Activated CD4-positive, alpha-beta memory T cell treated with anti-CD3 and anti-CD28 coated beads for 36 hours (primary cell): ENCODE measurements around the gene NEURL1. TPM values are rescaled to one million over a fixed set of nuclear protein-coding genes. Genes with fewer than 3 reads are reported as not detected.
"Not testable (repeated sequence)": the region's sequence is repeated elsewhere in the genome, so short reads cannot be mapped to it uniquely, and the experiment has no call there.

Experiments
- CTCF ChIA-PET: fragments of 350-600 bp; sonication (Branson Sonifier 250); formaldehyde crosslinking; loops from one replicate; lab custom pipeline; 2021; ENCODE audit warnings: antibody characterized with exemption, inconsistent platforms; lab: Charles Lee
- POLR2A ChIA-PET: fragments of 350-600 bp; sonication (Branson Sonifier 250); formaldehyde crosslinking; loops from one replicate; lab custom pipeline; 2021; ENCODE audit warnings: antibody characterized with exemption; lab: Charles Lee
- DNase-seq: peaks from one replicate; pipeline ENCODE4 v3.0.0-alpha.2; 2020
- H3K27ac Mint-ChIP-seq: one replicate; pipeline ENCODE4 v1.8.0; 2021; ENCODE audit warnings: mixed read lengths
- H3K27me3 Mint-ChIP-seq: one replicate; pipeline ENCODE4 v1.8.0; 2021; ENCODE audit warnings: mixed read lengths
- H3K36me3 Mint-ChIP-seq: one replicate; pipeline ENCODE4 v1.8.0; 2021; ENCODE audit warnings: mixed read lengths
- H3K4me1 Mint-ChIP-seq: one replicate; pipeline ENCODE4 v1.8.0; 2021; ENCODE audit warnings: low read depth, mixed read lengths
- H3K4me3 Mint-ChIP-seq: one replicate; pipeline ENCODE4 v1.8.0; 2021; ENCODE audit warnings: mild to moderate bottlenecking, mixed read lengths
- H3K9me3 Mint-ChIP-seq: one replicate; pipeline ENCODE4 v1.8.0; 2021; ENCODE audit warnings: mixed read lengths
- intact Hi-C: fragments of 100-400 bp; cut with micrococcal nuclease; formaldehyde crosslinking; loops from one replicate; pipeline ENCODE4 v1.15.1; 2023
- total RNA-seq, 2 experiments: library from RNA; stranded (reverse); gene quantifications; one replicate each; pipeline ENCODE4 v1.2.3, GENCODE V29; 2021

The NEURL1 gene
- total RNA-seq, 2 experiments from 2014 or later: 1.8 to 2.4 TPM

DNA sequence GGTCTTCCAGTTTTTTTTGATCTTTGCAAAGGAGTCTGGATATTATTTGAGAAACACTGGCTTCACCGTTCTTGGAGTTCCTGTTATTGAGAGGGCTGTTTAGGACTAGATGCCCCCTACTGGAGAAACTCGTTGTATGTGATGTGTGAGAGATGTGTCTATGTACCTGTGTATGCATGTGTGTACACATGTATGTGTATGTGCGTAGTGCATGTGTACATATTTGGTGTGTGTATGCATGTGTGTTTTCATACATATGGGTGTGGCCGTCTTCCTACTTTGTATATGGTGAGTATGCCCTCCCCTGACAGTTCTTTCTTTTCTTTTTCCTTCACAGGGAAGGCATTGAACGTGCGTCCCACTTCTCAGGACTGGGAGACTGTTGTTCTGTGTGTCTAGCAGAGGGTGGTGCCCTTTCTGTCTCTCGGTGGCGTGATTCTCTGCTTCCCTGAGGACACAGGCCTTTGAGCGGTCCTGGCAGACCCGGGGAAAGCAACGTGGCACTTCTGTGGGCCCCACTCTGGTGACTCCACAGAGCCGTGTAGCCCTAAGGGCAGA lies 11.5 kb upstream of the NEURL1 start:
- POLR2A ChIA-PET: no interaction called here
- H3K36me3 Mint-ChIP-seq: no peaks in the 10 kb centered on the region
- no peaks in the 10 kb centered on the region for H3K27me3 Mint-ChIP-seq
- CTCF ChIA-PET: interaction anchor here (0.9 to 1.9 kb wide), 8 partner anchors 9 to 99 kb away, joined by 3 to 15 read pairs (median 3); no protein-coding TSS in a partner anchor
- peaks cover 4% of the 10 kb centered on the region for H3K4me1 Mint-ChIP-seq
- no peaks in the 10 kb centered on the region for H3K9me3 Mint-ChIP-seq
- no peak overlapping the region for H3K4me3 Mint-ChIP-seq
- no peak for DNase-seq
- no peak overlapping the region for H3K27ac Mint-ChIP-seq
- intact Hi-C loops: loop anchor here (1.0 to 5.0 kb wide), 3 partner anchors 31 to 85 kb away; partner anchors contain the start of genes ATP5MK and PDCD11

- DNase-seq, H3K4me3 Mint-ChIP-seq, H3K27me3 Mint-ChIP-seq, H3K36me3 Mint-ChIP-seq, H3K27ac Mint-ChIP-seq, POLR2A ChIA-PET, H3K9me3 Mint-ChIP-seq: not testable (repeated sequence)
- intact Hi-C loops: loop anchor here (5.0 kb wide), 1 partner anchor 570 kb away; the partner anchor contains the start of gene CNNM2
- H3K4me1 Mint-ChIP-seq: peaks cover 15% of the 10 kb centered on the region
- CTCF ChIA-PET: interaction anchor here (1.0 to 3.1 kb wide), 12 partner anchors 11 to 569 kb away, joined by 3 to 42 read pairs (median 4); partner anchors contain the start of genes CALHM2 and CNNM2
These were observed 6.7 kb upstream of the NEURL1 start for GRCh38 chr10:103486635-103487409.

DNA sequence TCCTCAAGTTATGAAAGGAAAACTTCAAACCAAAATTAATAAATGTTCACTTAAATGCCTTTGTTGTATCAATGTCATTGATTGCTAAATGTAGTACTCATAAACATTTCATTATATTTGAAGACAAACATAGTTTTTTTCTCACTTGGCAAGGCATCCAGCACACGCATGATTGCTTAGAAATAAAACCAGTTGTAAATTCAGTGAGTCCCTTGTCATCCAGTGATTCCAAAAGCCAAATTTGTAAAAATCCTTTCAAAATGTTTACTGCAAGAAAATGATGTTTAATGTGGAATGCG lies 6.1 kb upstream of the NEURL1 start:
- Mint-ChIP-seq H3K27me3 (peaks cover 6% of the 10 kb centered on the region), H3K4me3 (no peak overlapping the region), H3K36me3 (no peaks in the 10 kb centered on the region), H3K27ac (no peak overlapping the region), H3K4me1 (peaks cover 12% of the 10 kb centered on the region), H3K9me3 (no peaks in the 10 kb centered on the region)
- POLR2A ChIA-PET: no interaction called here
- intact Hi-C loops: loop anchor here (5.0 kb wide), 1 partner anchor 570 kb away; the partner anchor contains the start of gene CNNM2
- CTCF ChIA-PET: interaction anchor here (1.6 to 3.1 kb wide), 4 partner anchors 14 to 72 kb away, joined by 4 to 42 read pairs (median 19); partner anchors contain the start of gene CALHM2
- no peak for DNase-seq

GRCh38 chr10:103490986-103491314 lies 2.6 kb upstream of the NEURL1 start:
- H3K4me1 Mint-ChIP-seq: peaks cover 20% of the 10 kb centered on the region
- no peaks in the 10 kb centered on the region for H3K9me3 Mint-ChIP-seq
- no peak overlapping the region for H3K4me3 Mint-ChIP-seq
- H3K27me3 Mint-ChIP-seq: peaks cover 32% of the 10 kb centered on the region
- H3K27ac Mint-ChIP-seq: no peak overlapping the region
- POLR2A ChIA-PET: interaction anchor here (0.8 kb wide), 1 partner anchor 14 kb away, joined by 3 read pairs; no protein-coding TSS in a partner anchor
- no peaks in the 10 kb centered on the region for H3K36me3 Mint-ChIP-seq
- intact Hi-C loops: loop anchor here (5.0 kb wide), 1 partner anchor 299 kb away; the partner anchor contains the start of gene NT5C2
- DNase-seq: no peak
- CTCF ChIA-PET: interaction anchor here (0.8 to 1.9 kb wide), 7 partner anchors 10 to 157 kb away, joined by 3 to 6 read pairs (median 4); partner anchors contain the start of genes ATP5MK and PDCD11

- no peak overlapping the region for H3K27ac Mint-ChIP-seq
- POLR2A ChIA-PET: no interaction called here
- no peak overlapping the region for H3K4me3 Mint-ChIP-seq
- H3K36me3 Mint-ChIP-seq: no peaks in the 10 kb centered on the region
- peaks cover 34% of the 10 kb centered on the region for H3K27me3 Mint-ChIP-seq
- peaks cover 20% of the 10 kb centered on the region for H3K4me1 Mint-ChIP-seq
- CTCF ChIA-PET: interaction anchor here (1.2 to 2.2 kb wide), 4 partner anchors 11 to 73 kb away, joined by 3 to 7 read pairs (median 6); no protein-coding TSS in a partner anchor
- no peak for DNase-seq
- intact Hi-C loops: loop anchor here (5.0 kb wide), 1 partner anchor 300 kb away; the partner anchor contains the start of gene NT5C2
- no peaks in the 10 kb centered on the region for H3K9me3 Mint-ChIP-seq
These were observed 1.7 kb upstream of the NEURL1 start for GRCh38 chr10:103491729-103492364.

DNA sequence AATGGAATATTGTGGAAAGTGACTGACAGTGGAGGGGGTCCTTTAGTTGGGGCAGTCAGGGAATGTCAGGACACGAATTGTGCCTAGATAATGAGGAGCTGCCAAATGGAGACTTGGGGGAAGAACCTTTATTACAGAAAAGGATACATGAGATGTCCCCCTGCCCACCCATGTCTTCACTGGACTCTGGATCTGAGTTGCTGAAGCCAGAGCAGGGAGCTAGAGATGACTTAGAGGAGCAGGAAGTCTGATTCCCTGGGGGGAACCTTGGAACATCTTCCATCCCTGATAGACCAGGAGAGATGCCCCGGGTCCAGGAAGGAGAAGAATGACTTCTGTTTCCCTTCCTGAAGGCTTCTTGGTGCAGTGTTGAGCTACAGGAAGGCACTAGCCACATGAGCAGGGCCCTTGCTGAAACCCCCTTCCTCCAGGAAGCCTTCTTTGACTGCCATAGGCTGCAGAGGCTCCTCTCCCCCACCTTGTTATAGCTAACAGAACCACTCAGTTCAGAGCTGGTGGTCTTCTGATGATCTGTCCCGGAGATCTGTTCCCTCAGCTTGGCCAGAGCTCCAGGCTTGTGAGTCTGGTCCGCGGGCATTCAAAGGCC lies 747 bp upstream of the NEURL1 start:
- H3K27ac Mint-ChIP-seq: no peak overlapping the region
- H3K27me3 Mint-ChIP-seq: peaks cover 42% of the 10 kb centered on the region
- no peak for DNase-seq
- intact Hi-C loops: loop anchor here (1.0 to 5.0 kb wide), 2 partner anchors 12 to 300 kb away; partner anchors contain the start of gene NT5C2
- ChIA-PET POLR2A (interaction anchor here (0.6 to 0.7 kb wide), 2 partner anchors 66 to 124 kb away, joined by 3 read pairs; no protein-coding TSS in a partner anchor), CTCF (interaction anchor here (1.0 to 2.2 kb wide), 6 partner anchors 9 to 76 kb away, joined by 3 to 11 read pairs (median 7); no protein-coding TSS in a partner anchor)
- peaks cover 20% of the 10 kb centered on the region for H3K4me1 Mint-ChIP-seq
- H3K4me3 Mint-ChIP-seq: peak overlapping the region; percentile 73
- H3K9me3 Mint-ChIP-seq: no peaks in the 10 kb centered on the region
- H3K36me3 Mint-ChIP-seq: no peaks in the 10 kb centered on the region

- peak; percentile 58 for DNase-seq
- Mint-ChIP-seq H3K27me3 (peaks cover 45% of the 10 kb centered on the region), H3K4me1 (peaks cover 20% of the 10 kb centered on the region), H3K9me3 (no peaks in the 10 kb centered on the region), H3K36me3 (no peaks in the 10 kb centered on the region), H3K27ac (no peak overlapping the region), H3K4me3 (peak overlapping the region; percentile 57)
- CTCF ChIA-PET: interaction anchor here (1.5 to 2.2 kb wide), 4 partner anchors 11 to 78 kb away, joined by 3 to 11 read pairs (median 7); no protein-coding TSS in a partner anchor
- POLR2A ChIA-PET: interaction anchor here (0.7 kb wide), 2 partner anchors 40 to 126 kb away, joined by 3 read pairs; no protein-coding TSS in a partner anchor
- intact Hi-C loops: loop anchor here (1.0 to 5.0 kb wide), 2 partner anchors 10 to 302 kb away; partner anchors contain the start of gene NT5C2
These were observed 692 bp downstream of the NEURL1 start for GRCh38 chr10:103493916-103494877.

GRCh38 chr10:103495321-103495720 lies 1.8 kb downstream of the NEURL1 start:
- intact Hi-C loops: no loop called here

GRCh38 chr10:103497161-103497915 lies 3.8 kb downstream of the NEURL1 start:
- CTCF ChIA-PET: interaction anchor here (0.8 to 1.2 kb wide), 2 partner anchors 12 to 45 kb away, joined by 3 to 4 read pairs; no protein-coding TSS in a partner anchor
- Mint-ChIP-seq H3K27me3 (peaks cover 54% of the 10 kb centered on the region), H3K36me3 (no peaks in the 10 kb centered on the region), H3K4me1 (peaks cover 23% of the 10 kb centered on the region), H3K9me3 (no peaks in the 10 kb centered on the region), H3K27ac (no peak overlapping the region), H3K4me3 (no peak overlapping the region)
- POLR2A ChIA-PET: no interaction called here
- intact Hi-C loops: no loop called here
- no peak for DNase-seq

More at GRCh38 chr10:103495321-103495720, 1.8 kb downstream of the NEURL1 start:
- no peaks in the 10 kb centered on the region for H3K36me3 Mint-ChIP-seq
- DNase-seq: no peak
- H3K4me1 Mint-ChIP-seq: peaks cover 24% of the 10 kb centered on the region
- H3K27ac Mint-ChIP-seq: no peak overlapping the region
- H3K4me3 Mint-ChIP-seq: no peak overlapping the region
- no peaks in the 10 kb centered on the region for H3K9me3 Mint-ChIP-seq
- POLR2A ChIA-PET: no interaction called here
- H3K27me3 Mint-ChIP-seq: peaks cover 50% of the 10 kb centered on the region
- CTCF ChIA-PET: interaction anchor here (1.4 kb wide), 1 partner anchor 98 kb away, joined by 5 read pairs; no protein-coding TSS in a partner anchor
